ENCODE measurements around the gene MTMR10. TPM values are rescaled to one million over a fixed set of nuclear protein-coding genes. Genes with fewer than 3 reads are reported as not detected.
A peak's percentile ranks its signal among the peaks of the same experiment; 100 is the strongest.

Gene MTMR10
- total and polyA plus RNA-seq, 5 experiments from 2014 or later, result 3.4 to 40.8 (median 9.8) TPM

GRCh38 chr15:30923429-30923828 is 68.0 kb downstream of the MTMR10 start:
- H3K27me3 Mint-ChIP-seq, result no peaks in the 10 kb centered on the region
- H3K36me3 Mint-ChIP-seq, result peaks cover 0 to 92% (median 22%) of the 10 kb centered on the region in 3 donors
- DNase-seq, result no peak
- H3K4me3 Mint-ChIP-seq, result no peak overlapping the region
- H3K9me3 Mint-ChIP-seq, result no peaks in the 10 kb centered on the region
- no peak overlapping the region for H3K27ac Mint-ChIP-seq
- POLR2A ChIA-PET, result interaction anchor here (0.6 kb wide), 1 partner anchor 43 kb away, joined by 4 read pairs; no protein-coding TSS in a partner anchor
- no peaks in the 10 kb centered on the region for H3K4me1 Mint-ChIP-seq
- ATAC-seq, result no peak

GRCh38 chr15:30922480-30923311 is 68.7 kb downstream of the MTMR10 start:
- no peak overlapping the region for H3K4me3 Mint-ChIP-seq
- DNase-seq (no peak), ATAC-seq (no peak)
- no peaks in the 10 kb centered on the region for H3K4me1 Mint-ChIP-seq
- H3K9me3 Mint-ChIP-seq, result no peaks in the 10 kb centered on the region
- POLR2A ChIA-PET, result interaction anchor here (0.6 kb wide), 1 partner anchor 44 kb away, joined by 4 read pairs; no protein-coding TSS in a partner anchor
- H3K36me3 Mint-ChIP-seq, result peaks cover 0 to 93% (median 25%) of the 10 kb centered on the region in 3 donors
- H3K27me3 Mint-ChIP-seq, result no peaks in the 10 kb centered on the region
- H3K27ac Mint-ChIP-seq, result peak overlapping the region in 2 of 10 donors; percentile 6 to 29

DNA sequence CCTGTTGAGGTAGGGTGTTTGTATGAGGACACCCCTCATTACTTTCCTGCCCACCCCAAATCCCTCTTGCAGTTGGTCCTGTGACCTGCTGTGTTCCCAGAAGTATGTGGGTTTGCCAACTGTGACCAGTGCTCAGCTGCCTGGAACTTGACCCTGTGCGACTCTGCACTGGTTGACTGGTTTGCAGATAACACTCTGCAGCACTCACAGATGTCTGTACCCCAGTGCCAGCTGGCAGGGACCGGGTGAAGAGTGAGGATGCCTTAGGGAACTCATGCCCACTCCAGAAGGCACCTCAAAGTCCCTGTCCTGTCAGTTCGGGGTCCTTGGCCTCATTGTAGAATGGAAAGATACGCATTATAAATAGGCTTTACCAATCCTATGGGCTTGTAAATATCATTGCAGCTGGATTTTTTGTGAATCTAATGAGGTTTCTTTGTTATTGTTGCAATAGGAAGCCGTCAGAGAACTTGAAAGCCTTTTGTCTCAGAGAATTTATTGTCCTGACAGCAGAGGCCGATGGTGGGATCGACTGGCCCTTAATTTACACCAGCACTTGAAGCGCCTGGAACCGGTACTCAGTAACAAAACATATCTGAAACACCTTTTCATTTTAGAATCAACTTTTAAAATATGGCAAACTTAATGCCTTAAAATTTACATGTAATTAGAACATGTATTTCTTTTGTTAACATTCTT is 69.5 kb downstream of the MTMR10 start:
- Mint-ChIP-seq H3K27ac (peak overlapping the region in 2 of 10 donors; percentile 6 to 61), H3K27me3 (no peaks in the 10 kb centered on the region), H3K36me3 (peaks cover 3 to 93% (median 25%) of the 10 kb centered on the region in 3 donors), H3K9me3 (no peaks in the 10 kb centered on the region), H3K4me1 (peaks cover 0 to 4% (median 2%) of the 10 kb centered on the region in 4 donors), H3K4me3 (no peak overlapping the region)
- no peak for ATAC-seq
- no peak for DNase-seq
- POLR2A ChIA-PET, result no interaction called here

DNA sequence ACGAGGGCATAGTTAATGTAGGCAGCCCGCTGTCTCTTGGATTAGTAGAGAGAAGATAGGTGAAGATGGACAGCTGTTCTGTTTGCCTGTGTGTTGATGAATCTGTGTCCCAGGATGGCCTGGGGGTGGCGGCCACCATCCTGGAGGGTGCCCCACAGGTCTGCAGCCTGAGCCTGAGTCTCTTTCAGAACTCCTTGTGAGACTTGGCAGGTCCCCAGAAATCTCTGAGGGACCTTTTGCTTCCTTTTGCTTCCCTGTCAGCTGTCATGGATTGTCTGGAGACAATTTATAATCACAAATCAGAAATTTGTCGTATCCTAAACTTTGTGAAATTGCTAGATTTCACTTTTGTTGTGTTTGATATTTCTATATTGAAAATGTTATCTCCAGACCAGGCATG is 70.3 kb downstream of the MTMR10 start:
- no peak for DNase-seq
- Mint-ChIP-seq H3K27ac (no peak overlapping the region), H3K9me3 (no peaks in the 10 kb centered on the region), H3K27me3 (no peaks in the 10 kb centered on the region), H3K4me1 (peaks cover 0 to 10% (median 7%) of the 10 kb centered on the region in 4 donors), H3K4me3 (no peak overlapping the region), H3K36me3 (peaks cover 5 to 93% (median 17%) of the 10 kb centered on the region in 3 donors)
- POLR2A ChIA-PET, result no interaction called here
- no peak for ATAC-seq

DNA sequence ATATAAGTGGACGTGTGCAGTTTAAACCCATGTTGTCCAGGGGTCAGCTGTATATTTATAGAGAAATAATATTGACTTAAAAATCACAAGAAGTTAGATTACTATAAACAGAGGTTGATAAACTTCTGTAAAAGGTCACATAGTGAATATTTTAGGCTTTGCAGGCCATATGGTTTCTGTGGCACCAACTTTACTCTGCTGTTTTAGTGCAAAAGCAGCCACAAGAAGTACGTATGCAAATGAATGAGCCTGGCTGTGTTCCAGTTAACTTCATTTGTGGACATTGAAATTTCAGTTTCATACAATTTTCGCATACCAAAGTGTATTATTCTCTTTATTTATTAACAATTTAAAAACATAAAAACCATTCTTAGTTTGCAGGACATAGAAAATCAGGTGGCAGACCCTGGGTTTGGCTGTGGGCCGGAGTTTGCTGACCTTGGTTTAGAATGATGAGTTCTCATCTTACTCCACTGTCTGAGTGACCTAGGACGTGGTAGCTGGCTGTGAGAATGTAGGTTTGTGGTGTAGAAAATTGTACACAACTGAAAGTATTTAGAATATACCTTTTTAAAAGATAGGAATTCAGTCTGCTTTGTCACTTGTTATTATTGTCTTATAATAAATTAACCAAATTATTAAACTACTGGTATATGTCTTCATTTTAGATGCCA is 71.4 kb downstream of the MTMR10 start:
- H3K4me1 Mint-ChIP-seq, result peaks cover 0 to 11% (median 9%) of the 10 kb centered on the region in 4 donors
- peaks cover 5 to 91% (median 16%) of the 10 kb centered on the region in 3 donors for H3K36me3 Mint-ChIP-seq
- H3K4me3 Mint-ChIP-seq, result no peak overlapping the region
- DNase-seq (no peak), ATAC-seq (no peak)
- no peaks in the 10 kb centered on the region for H3K27me3 Mint-ChIP-seq
- POLR2A ChIA-PET, result no interaction called here
- H3K9me3 Mint-ChIP-seq, result no peaks in the 10 kb centered on the region
- peak overlapping the region in 1 of 10 donors; percentile 52 for H3K27ac Mint-ChIP-seq

DNA sequence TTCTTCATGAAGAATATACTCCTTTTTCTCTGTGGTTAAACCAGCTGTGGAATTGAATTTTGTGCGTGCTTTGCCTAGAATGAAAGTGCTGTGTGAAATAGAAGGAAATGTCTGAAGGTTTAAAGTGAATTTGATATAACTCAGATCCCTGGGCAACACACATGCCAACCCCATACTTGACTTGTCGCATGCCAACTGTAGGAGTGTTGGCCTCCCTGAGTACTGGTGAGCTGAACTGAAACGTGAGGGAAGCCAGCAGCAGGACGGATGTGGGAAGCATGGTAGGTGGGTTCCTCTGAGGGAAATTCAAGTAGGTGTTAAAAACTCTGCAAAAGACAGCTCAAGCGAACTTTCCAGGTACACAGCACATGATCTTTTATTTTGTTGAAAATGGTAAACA is 73.1 kb downstream of the MTMR10 start:
- H3K4me3 Mint-ChIP-seq, result no peak overlapping the region
- POLR2A ChIA-PET, result no interaction called here
- DNase-seq, result no peak
- ATAC-seq, result no peak
- H3K4me1 Mint-ChIP-seq, result peaks cover 0 to 12% (median 10%) of the 10 kb centered on the region in 4 donors
- H3K27ac Mint-ChIP-seq, result peak overlapping the region in 1 of 10 donors; percentile 51
- no peaks in the 10 kb centered on the region for H3K9me3 Mint-ChIP-seq
- H3K27me3 Mint-ChIP-seq, result no peaks in the 10 kb centered on the region
- H3K36me3 Mint-ChIP-seq, result peaks cover 5 to 89% (median 25%) of the 10 kb centered on the region in 3 donors

DNA sequence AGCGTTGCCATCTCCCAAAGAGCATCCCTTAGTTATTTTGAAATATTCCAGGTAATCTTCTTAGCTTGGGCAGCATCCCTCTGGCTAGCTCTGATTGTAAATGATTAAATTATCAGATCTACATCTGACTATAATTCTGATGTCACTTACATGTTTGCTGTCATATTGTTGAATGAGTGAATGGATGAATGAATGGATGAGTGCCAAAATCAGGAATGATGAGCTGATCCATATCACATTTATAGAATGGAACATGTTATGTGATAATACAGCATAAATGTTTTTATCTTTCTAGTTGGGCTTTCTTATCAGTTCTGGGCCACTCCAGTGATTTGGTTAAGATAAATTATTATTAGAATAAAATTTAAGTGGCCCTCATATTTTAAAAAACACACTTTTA is 73.8 kb downstream of the MTMR10 start:
- DNase-seq (no peak), ATAC-seq (no peak)
- POLR2A ChIA-PET, result no interaction called here
- Mint-ChIP-seq H3K27me3 (no peaks in the 10 kb centered on the region), H3K36me3 (peaks cover 5 to 85% (median 22%) of the 10 kb centered on the region in 3 donors), H3K4me3 (no peak overlapping the region), H3K9me3 (no peaks in the 10 kb centered on the region), H3K27ac (no peak overlapping the region), H3K4me1 (peaks cover 0 to 12% (median 10%) of the 10 kb centered on the region in 4 donors)

GRCh38 chr15:30917013-30917412 is 74.4 kb downstream of the MTMR10 start:
- no peak for ATAC-seq
- no peaks in the 10 kb centered on the region for H3K27me3 Mint-ChIP-seq
- H3K9me3 Mint-ChIP-seq, result no peaks in the 10 kb centered on the region
- H3K4me1 Mint-ChIP-seq, result peaks cover 0 to 12% (median 10%) of the 10 kb centered on the region in 4 donors
- H3K36me3 Mint-ChIP-seq, result peaks cover 5 to 84% (median 18%) of the 10 kb centered on the region in 3 donors
- POLR2A ChIA-PET, result no interaction called here
- H3K4me3 Mint-ChIP-seq, result peak overlapping the region in 1 of 10 donors; percentile 52
- DNase-seq, result no peak
- peak overlapping the region in 7 of 10 donors; percentile 15 to 88 (median 78) for H3K27ac Mint-ChIP-seq

- DNase-seq (no peak), ATAC-seq (no peak)
- no peaks in the 10 kb centered on the region for H3K27me3 Mint-ChIP-seq
- H3K36me3 Mint-ChIP-seq, result peaks cover 5 to 76% (median 25%) of the 10 kb centered on the region in 3 donors
- POLR2A ChIA-PET, result no interaction called here
- H3K4me1 Mint-ChIP-seq, result peaks cover 4 to 26% (median 19%) of the 10 kb centered on the region in 4 donors
- no peak overlapping the region for H3K4me3 Mint-ChIP-seq
- no peaks in the 10 kb centered on the region for H3K9me3 Mint-ChIP-seq
- H3K27ac Mint-ChIP-seq, result peak overlapping the region in 1 of 10 donors; percentile 14
These were observed 77.7 kb downstream of the MTMR10 start for GRCh38 chr15:30913761-30914160.

DNA sequence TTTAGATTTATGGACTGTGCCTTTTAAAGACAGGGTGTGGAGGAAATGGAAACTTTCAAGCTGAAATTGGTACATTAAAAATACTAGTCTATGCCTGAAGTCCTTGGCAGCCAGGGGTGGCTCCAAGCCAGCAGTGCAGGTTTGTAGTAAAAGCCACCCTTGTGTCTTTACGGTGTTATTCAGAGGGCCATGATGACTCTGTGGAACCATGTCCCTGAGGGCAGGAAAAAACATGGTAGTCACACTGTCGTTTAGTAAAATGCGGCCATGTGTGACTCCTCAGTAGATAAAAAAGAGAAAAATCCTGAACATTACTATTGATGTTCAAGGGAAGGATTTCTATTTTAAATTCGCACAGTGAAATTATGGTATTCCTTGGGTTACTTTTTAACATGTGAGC is 85.1 kb downstream of the MTMR10 start:
- Mint-ChIP-seq H3K4me3 (peak overlapping the region in 1 of 10 donors; percentile 14), H3K27ac (peak overlapping the region in 1 of 10 donors; percentile 19), H3K36me3 (peaks cover 5 to 42% (median 34%) of the 10 kb centered on the region in 3 donors), H3K9me3 (peaks cover 0 to 5% (median 0%) of the 10 kb centered on the region in 9 donors), H3K4me1 (peaks cover 26 to 65% (median 54%) of the 10 kb centered on the region in 4 donors), H3K27me3 (no peaks in the 10 kb centered on the region)
- POLR2A ChIA-PET, result no interaction called here
- no peak for ATAC-seq
- no peak for DNase-seq

DNA sequence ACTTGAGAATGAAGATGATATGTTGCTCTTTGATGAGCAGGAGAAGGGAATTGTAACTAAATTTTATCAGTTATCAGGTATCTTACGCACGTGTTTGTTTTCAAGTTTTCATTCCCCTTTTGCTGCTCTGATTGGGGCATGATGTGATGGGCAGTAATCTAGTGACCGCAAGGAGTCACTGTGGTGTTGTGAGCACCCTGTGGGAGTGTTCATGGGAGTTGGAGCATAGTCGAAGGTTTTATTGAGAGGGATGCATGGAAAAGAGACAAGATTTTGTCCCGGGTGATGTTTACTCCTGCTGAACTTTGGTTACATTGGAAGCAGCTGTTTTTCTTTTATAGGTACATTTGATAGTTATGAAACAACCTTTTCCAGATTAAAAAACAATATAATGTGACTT is 85.6 kb downstream of the MTMR10 start:
- Mint-ChIP-seq H3K27me3 (no peaks in the 10 kb centered on the region), H3K36me3 (peaks cover 5 to 41% (median 34%) of the 10 kb centered on the region in 3 donors), H3K27ac (peak overlapping the region in 2 of 10 donors; percentile 4 to 17), H3K4me1 (peaks cover 26 to 65% (median 54%) of the 10 kb centered on the region in 4 donors), H3K4me3 (peak overlapping the region in 3 of 10 donors; percentile 16 to 23 (median 22)), H3K9me3 (peaks cover 0 to 5% (median 0%) of the 10 kb centered on the region in 9 donors)
- POLR2A ChIA-PET, result no interaction called here
- ATAC-seq (no peak), DNase-seq (no peak)

GRCh38 chr15:30904812-30905211 is 86.6 kb downstream of the MTMR10 start:
- H3K36me3 Mint-ChIP-seq, result peaks cover 5 to 35% (median 33%) of the 10 kb centered on the region in 3 donors
- H3K4me3 Mint-ChIP-seq, result peak overlapping the region; percentile 27 to 99 (median 88)
- peaks cover 0 to 5% (median 0%) of the 10 kb centered on the region in 9 donors for H3K9me3 Mint-ChIP-seq
- H3K27me3 Mint-ChIP-seq, result no peaks in the 10 kb centered on the region
- POLR2A ChIA-PET, result interaction anchor here (0.6 to 1.2 kb wide), 2 partner anchors 10 to 62 kb away, joined by 3 read pairs; no protein-coding TSS in a partner anchor
- no peak for DNase-seq
- peak overlapping the region in 2 of 10 donors; percentile 23 to 53 for H3K27ac Mint-ChIP-seq
- ATAC-seq, result no peak
- H3K4me1 Mint-ChIP-seq, result peaks cover 26 to 62% (median 53%) of the 10 kb centered on the region in 4 donors
